ENCODE measurements around the gene NLRC5. TPM values are rescaled to one million over a fixed set of nuclear protein-coding genes. Genes with fewer than 3 reads are reported as not detected.

The NLRC5 gene
- total RNA-seq, 1 experiment from 2014 or later: 0.98 TPM

GRCh38 chr16:57127836-57128235 is 138.5 kb downstream of the NLRC5 start:
- no peaks in the 10 kb centered on the region for H3K36me3 ChIP-seq (ENCODE audit: low read depth, low read length)
- TF ChIP-seq CTCF (conservative IDR thresholded peaks at IDR 0.05; ENCODE audit: low read depth, low read length) (no peak), EZH2 (IDR thresholded peaks at IDR 0.05; ENCODE audit: low read length, unreplicated experiment) (no peak), EZH2phosphoT487 (IDR thresholded peaks at IDR 0.05; ENCODE audit: borderline replicate concordance, low read length) (no peak)
- CTCF ChIA-PET: no interaction called here

GRCh38 chr16:57128771-57129389 is 139.5 kb downstream of the NLRC5 start:
- BruUV-seq (replicated peaks): no TSS peak
- DNase-seq: no peak
- H3K79me2 ChIP-seq (ENCODE audit: low read length): no peaks in the 10 kb centered on the region
- no peaks in the 10 kb centered on the region for H3K36me3 ChIP-seq (ENCODE audit: low read depth, low read length)
- H3K9me3 ChIP-seq (ENCODE audit: low read length): no peaks in the 10 kb centered on the region
- no peaks in the 10 kb centered on the region for H3K4me1 ChIP-seq (ENCODE audit: insufficient read depth, low read length)
- H3K4me2 ChIP-seq (ENCODE audit: low read length): no peak overlapping the region
- no peak overlapping the region for H3K4me3 ChIP-seq (ENCODE audit: low read length)
- H3K27me3 ChIP-seq (ENCODE audit: low read length): no peaks in the 10 kb centered on the region
- no peaks in the 10 kb centered on the region for H4K20me1 ChIP-seq (ENCODE audit: low read length)
- POLR2A ChIA-PET (ENCODE audit: unreplicated experiment): no interaction called here
- H3K9me2 ChIP-seq (replicated peaks; ENCODE audit: low read length): no peaks in the 10 kb centered on the region
- H3F3A ChIP-seq (ENCODE audit: low read length, unreplicated experiment): no peaks in the 10 kb centered on the region
- TF ChIP-seq EZH2 (IDR thresholded peaks at IDR 0.05; ENCODE audit: low read length, unreplicated experiment) (no peak), CTCF (conservative IDR thresholded peaks at IDR 0.05; ENCODE audit: low read depth, low read length) (no peak), EZH2phosphoT487 (IDR thresholded peaks at IDR 0.05; ENCODE audit: borderline replicate concordance, low read length) (no peak)
- ATAC-seq: no peak
- CTCF ChIA-PET: no interaction called here
- H3K27ac ChIP-seq (ENCODE audit: low read length): no peak overlapping the region
- H3K9ac ChIP-seq (ENCODE audit: low read length): no peak overlapping the region
- intact Hi-C loops (cut with micrococcal nuclease): no loop called here
- no peak overlapping the region for H2AFZ ChIP-seq (ENCODE audit: low read length)

More at GRCh38 chr16:57127836-57128235, 138.5 kb downstream of the NLRC5 start:
- H2AFZ ChIP-seq (ENCODE audit: low read length): no peak overlapping the region
- H3K4me3 ChIP-seq (ENCODE audit: low read length): no peak overlapping the region
- H3K79me2 ChIP-seq (ENCODE audit: low read length): no peaks in the 10 kb centered on the region
- POLR2A ChIA-PET (ENCODE audit: unreplicated experiment): no interaction called here
- H3K9ac ChIP-seq (ENCODE audit: low read length): no peak overlapping the region
- no peaks in the 10 kb centered on the region for H3K27me3 ChIP-seq (ENCODE audit: low read length)
- DNase-seq: no peak
- no peak overlapping the region for H3K27ac ChIP-seq (ENCODE audit: low read length)
- ATAC-seq: no peak
- H3K9me2 ChIP-seq (replicated peaks; ENCODE audit: low read length): no peaks in the 10 kb centered on the region
- intact Hi-C loops (cut with micrococcal nuclease): no loop called here
- no peaks in the 10 kb centered on the region for H3F3A ChIP-seq (ENCODE audit: low read length, unreplicated experiment)
- no peaks in the 10 kb centered on the region for H3K4me1 ChIP-seq (ENCODE audit: insufficient read depth, low read length)
- BruUV-seq (replicated peaks): no TSS peak
- H3K9me3 ChIP-seq (ENCODE audit: low read length): no peaks in the 10 kb centered on the region
- H4K20me1 ChIP-seq (ENCODE audit: low read length): no peaks in the 10 kb centered on the region
- no peak overlapping the region for H3K4me2 ChIP-seq (ENCODE audit: low read length)

GRCh38 chr16:57130950-57131321 is 141.6 kb downstream of the NLRC5 start:
- Histone ChIP-seq H3K79me2 (ENCODE audit: low read length) (no peaks in the 10 kb centered on the region), H3K4me3 (ENCODE audit: low read length) (no peak overlapping the region), H3K27me3 (ENCODE audit: low read length) (no peaks in the 10 kb centered on the region), H3K27ac (ENCODE audit: low read length) (no peak overlapping the region), H3K9me3 (ENCODE audit: low read length) (no peaks in the 10 kb centered on the region), H2AFZ (ENCODE audit: low read length) (no peak overlapping the region), H3K36me3 (ENCODE audit: low read depth, low read length) (no peaks in the 10 kb centered on the region), H3K4me1 (ENCODE audit: insufficient read depth, low read length) (no peaks in the 10 kb centered on the region), H3K4me2 (ENCODE audit: low read length) (no peak overlapping the region), H3F3A (ENCODE audit: low read length, unreplicated experiment) (no peaks in the 10 kb centered on the region), H3K9ac (ENCODE audit: low read length) (no peak overlapping the region), H3K9me2 (replicated peaks; ENCODE audit: low read length) (no peaks in the 10 kb centered on the region), H4K20me1 (ENCODE audit: low read length) (no peaks in the 10 kb centered on the region)
- BruUV-seq (replicated peaks): no TSS peak
- ChIA-PET POLR2A (ENCODE audit: unreplicated experiment) (no interaction called here), CTCF (no interaction called here)
- DNase-seq (no peak), ATAC-seq (no peak)
- TF ChIP-seq CTCF (conservative IDR thresholded peaks at IDR 0.05; ENCODE audit: low read depth, low read length) (no peak), EZH2 (IDR thresholded peaks at IDR 0.05; ENCODE audit: low read length, unreplicated experiment) (no peak), EZH2phosphoT487 (IDR thresholded peaks at IDR 0.05; ENCODE audit: borderline replicate concordance, low read length) (no peak)
- intact Hi-C loops (cut with micrococcal nuclease): no loop called here
